ENCODE measurements around the gene SLC25A13. TPM values are rescaled to one million over a fixed set of nuclear protein-coding genes. Genes with fewer than 3 reads are reported as not detected.

Gene SLC25A13
- total and polyA plus RNA-seq, 2 experiments from 2014 or later = 32.0 to 37.5 TPM

DNA sequence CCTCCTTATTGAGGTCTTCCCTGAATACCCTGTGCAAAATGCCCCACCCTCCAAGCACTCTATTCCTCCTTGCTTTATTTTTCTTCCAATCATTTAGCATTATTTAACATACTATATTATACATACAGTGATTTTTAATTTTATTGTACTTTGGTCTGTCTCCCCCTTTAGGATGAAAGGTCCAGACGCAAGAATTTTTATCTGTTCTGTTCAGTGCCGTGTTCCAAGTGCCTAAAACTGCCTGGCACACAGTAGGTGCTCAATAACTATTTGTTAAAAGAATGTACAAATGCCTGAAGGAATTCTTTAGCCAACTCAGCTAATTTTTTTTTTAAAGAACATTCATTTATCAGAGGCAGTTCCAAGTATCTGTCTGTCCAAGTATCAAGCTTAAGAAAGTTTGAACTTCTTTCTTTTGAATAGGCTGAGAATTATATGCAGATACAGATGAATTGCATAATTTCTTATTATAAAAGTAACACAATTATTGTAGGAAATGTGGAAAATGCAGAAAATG lies 34.1 kb upstream of the SLC25A13 start:
- Histone ChIP-seq H3K9me3 (ENCODE audit: low read depth) (no peaks in the 10 kb centered on the region), H3K27me3 (no peaks in the 10 kb centered on the region)
- no peak for DNase-seq (ENCODE audit: low read depth in 1 of 2, low spot score in 1 of 2)

DNA sequence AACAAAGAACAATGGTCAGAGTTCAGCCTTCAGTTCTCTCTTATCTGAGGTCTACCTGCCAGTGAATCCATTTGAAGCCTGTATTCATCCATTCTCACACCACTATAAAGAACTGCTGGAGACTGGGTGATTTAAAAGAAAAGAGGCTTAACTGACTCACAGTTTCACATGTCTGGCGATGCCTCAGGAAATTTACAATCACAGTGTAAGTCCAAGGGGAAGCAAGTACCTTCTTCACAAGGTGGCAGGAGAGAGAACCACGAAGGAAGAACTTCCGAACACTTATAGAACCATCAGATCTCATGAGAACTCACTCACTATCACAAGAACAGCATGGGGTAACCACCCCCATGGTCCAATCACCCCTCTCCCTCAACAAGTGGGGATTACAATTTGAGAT lies 33.0 kb upstream of the SLC25A13 start:
- Histone ChIP-seq H3K9me3 (ENCODE audit: low read depth) (no peaks in the 10 kb centered on the region), H3K4me3 (no peak overlapping the region), H3K4me1 (ENCODE audit: low read depth) (no peaks in the 10 kb centered on the region), H3K27me3 (no peaks in the 10 kb centered on the region), H3K36me3 (no peaks in the 10 kb centered on the region), H3K27ac (no peak overlapping the region)
- no peak for DNase-seq (ENCODE audit: low read depth in 1 of 2, low spot score in 1 of 2)
- TF ChIP-seq, protein P1, sequence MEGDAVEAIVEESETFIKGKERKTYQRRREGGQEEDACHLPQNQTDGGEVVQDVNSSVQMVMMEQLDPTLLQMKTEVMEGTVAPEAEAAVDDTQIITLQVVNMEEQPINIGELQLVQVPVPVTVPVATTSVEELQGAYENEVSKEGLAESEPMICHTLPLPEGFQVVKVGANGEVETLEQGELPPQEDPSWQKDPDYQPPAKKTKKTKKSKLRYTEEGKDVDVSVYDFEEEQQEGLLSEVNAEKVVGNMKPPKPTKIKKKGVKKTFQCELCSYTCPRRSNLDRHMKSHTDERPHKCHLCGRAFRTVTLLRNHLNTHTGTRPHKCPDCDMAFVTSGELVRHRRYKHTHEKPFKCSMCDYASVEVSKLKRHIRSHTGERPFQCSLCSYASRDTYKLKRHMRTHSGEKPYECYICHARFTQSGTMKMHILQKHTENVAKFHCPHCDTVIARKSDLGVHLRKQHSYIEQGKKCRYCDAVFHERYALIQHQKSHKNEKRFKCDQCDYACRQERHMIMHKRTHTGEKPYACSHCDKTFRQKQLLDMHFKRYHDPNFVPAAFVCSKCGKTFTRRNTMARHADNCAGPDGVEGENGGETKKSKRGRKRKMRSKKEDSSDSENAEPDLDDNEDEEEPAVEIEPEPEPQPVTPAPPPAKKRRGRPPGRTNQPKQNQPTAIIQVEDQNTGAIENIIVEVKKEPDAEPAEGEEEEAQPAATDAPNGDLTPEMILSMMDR (IDR thresholded peaks at IDR 0.05; ENCODE audit: low read depth, low read length) = no peak

More for the DNA sequence above, 34.1 kb upstream of the SLC25A13 start:
- H3K36me3 ChIP-seq = no peaks in the 10 kb centered on the region
- no peak overlapping the region for H3K27ac ChIP-seq
- TF ChIP-seq, protein P1 (IDR thresholded peaks at IDR 0.05; ENCODE audit: low read depth, low read length) = no peak
- no peak overlapping the region for H3K4me3 ChIP-seq
- no peaks in the 10 kb centered on the region for H3K4me1 ChIP-seq (ENCODE audit: low read depth)

DNA sequence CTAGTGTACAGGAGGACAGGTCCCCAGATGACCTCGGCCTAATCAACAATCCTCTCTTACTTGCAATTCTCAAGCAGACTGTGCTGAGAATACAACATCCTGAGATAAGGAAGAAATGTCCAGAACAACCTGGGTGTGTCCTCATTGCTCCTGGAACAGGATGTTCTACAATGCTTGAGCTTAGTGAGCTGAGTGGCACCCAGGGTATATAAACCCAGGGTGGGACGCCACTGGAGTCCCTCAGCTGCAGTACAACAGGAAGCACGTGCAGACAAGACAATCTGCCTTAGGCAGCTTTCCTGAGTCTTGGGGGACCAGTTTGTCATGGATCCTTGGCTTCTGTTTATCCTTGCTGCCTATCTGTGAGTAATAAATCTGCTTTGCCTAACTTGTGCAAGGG lies 27.7 kb upstream of the SLC25A13 start:
- H3K27me3 ChIP-seq = no peaks in the 10 kb centered on the region
- DNase-seq (ENCODE audit: low read depth in 1 of 2, low spot score in 1 of 2) = no peak
- H3K4me3 ChIP-seq = no peak overlapping the region
- no peaks in the 10 kb centered on the region for H3K36me3 ChIP-seq
- no peaks in the 10 kb centered on the region for H3K4me1 ChIP-seq (ENCODE audit: low read depth)
- no peaks in the 10 kb centered on the region for H3K9me3 ChIP-seq (ENCODE audit: low read depth)
- no peak overlapping the region for H3K27ac ChIP-seq
- TF ChIP-seq, protein P1 (IDR thresholded peaks at IDR 0.05; ENCODE audit: low read depth, low read length) = no peak

DNA sequence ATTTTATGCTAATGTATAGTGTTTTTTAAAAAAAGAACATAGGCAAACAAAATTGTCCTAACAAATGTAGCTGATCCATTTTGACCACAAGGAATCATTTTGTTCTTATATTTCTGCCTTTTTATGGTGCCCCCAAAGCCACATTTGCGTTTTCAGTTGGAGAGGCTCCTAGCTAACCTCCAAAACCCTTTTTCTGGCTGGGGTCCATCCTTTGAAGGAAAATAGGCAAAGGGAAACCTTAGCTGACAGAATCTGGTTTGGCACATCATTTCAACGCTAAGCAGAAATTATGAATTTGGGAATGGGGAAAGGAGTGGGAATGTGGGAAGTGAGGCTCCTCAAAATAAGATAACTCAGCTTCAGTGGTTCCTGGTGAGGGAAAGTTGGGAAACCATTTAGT lies 25.6 kb upstream of the SLC25A13 start:
- H3K27ac ChIP-seq = no peak overlapping the region
- H3K4me3 ChIP-seq = no peak overlapping the region
- no peaks in the 10 kb centered on the region for H3K27me3 ChIP-seq
- no peaks in the 10 kb centered on the region for H3K36me3 ChIP-seq
- TF ChIP-seq, protein P1 (IDR thresholded peaks at IDR 0.05; ENCODE audit: low read depth, low read length) = no peak
- H3K4me1 ChIP-seq (ENCODE audit: low read depth) = no peaks in the 10 kb centered on the region
- no peaks in the 10 kb centered on the region for H3K9me3 ChIP-seq (ENCODE audit: low read depth)
- DNase-seq (ENCODE audit: low read depth in 1 of 2, low spot score in 1 of 2) = no peak

DNA sequence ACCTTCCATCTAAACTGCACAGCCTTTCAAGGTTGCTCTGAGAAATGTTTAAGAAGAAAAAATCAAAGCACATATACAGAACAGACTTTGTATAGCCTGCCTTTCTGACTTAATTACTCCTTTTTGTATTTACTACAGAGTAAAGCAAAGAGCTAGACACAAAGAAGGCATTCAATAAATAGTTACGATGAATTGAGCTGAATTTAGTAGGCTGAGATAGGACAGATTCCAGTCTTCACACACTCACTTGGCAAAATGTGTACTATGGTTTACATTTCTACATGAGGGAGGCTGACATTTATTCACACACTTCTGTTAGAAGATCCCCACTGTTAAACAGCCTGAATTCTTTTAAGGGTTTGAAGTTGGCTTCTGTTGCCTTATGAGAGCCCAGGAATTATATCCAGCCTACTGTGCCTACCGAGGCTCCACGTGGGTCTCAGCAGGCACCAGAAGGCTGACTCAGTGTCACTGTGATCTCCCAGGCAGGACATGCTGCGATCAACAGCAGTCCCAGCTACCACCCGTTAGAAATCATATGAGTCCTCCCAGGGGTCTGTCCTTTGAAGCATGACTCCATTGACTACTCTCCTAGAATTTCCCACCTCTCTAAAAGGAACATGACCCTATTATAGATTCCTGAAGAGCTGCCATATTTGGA lies 24.5 kb upstream of the SLC25A13 start:
- H3K27me3 ChIP-seq = no peaks in the 10 kb centered on the region
- no peak for DNase-seq (ENCODE audit: low read depth in 1 of 2, low spot score in 1 of 2)
- no peaks in the 10 kb centered on the region for H3K4me1 ChIP-seq (ENCODE audit: low read depth)
- H3K27ac ChIP-seq = no peak overlapping the region
- TF ChIP-seq, protein P1 (IDR thresholded peaks at IDR 0.05; ENCODE audit: low read depth, low read length) = no peak
- no peak overlapping the region for H3K4me3 ChIP-seq
- no peaks in the 10 kb centered on the region for H3K36me3 ChIP-seq
- no peaks in the 10 kb centered on the region for H3K9me3 ChIP-seq (ENCODE audit: low read depth)

Data from cardiac muscle cell (in vitro differentiated cells and primary cell).